HG02588 (cell line): ENCODE measurements around the gene PPP2R5E.
"Not testable (repeated sequence)": the region's sequence is repeated elsewhere in the genome, so short reads cannot be mapped to it uniquely, and the experiment has no call there.

ENCODE experiments used
- ATAC-seq: cut with Tn5 transposase; IDR thresholded peaks from one replicate; pipeline ENCODE4 v1.9.1; 2021; ENCODE audit warnings: mild to moderate bottlenecking, moderate library complexity; ENCODE audit not compliant: unreplicated experiment

Gene PPP2R5E

DNA sequence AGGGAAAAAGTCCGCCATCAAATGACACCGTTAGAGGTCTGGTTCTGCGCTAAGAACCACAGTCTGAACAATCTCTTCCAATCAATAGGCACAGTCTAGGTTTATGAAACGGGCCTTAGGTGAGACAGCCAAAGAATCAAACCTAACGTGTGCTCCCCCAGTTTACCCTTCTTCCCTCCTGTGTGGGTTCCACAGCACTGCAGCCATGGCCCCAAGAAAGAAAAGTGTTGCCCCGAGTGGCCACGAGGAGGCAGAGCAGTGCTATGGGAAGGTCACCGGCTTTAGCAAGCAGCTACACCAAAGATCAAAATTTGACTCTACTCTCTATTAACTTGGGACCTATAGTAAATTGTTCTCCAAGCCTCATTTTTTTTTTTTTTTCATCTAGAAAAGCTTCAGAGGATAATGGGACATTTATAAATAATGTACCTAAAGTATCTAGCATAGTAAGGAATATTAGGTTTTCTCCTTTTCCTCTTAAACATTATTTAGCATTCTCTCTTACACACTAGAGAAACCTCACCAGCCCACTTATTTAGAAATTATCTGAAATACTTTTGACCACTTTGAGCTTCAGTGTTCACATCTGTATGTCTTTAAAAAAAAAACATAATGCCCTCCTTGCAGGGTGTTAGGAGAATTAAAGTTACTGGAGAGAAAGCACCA, 154.3 kb downstream of the PPP2R5E start:
- ATAC-seq, result peak; percentile 89

DNA sequence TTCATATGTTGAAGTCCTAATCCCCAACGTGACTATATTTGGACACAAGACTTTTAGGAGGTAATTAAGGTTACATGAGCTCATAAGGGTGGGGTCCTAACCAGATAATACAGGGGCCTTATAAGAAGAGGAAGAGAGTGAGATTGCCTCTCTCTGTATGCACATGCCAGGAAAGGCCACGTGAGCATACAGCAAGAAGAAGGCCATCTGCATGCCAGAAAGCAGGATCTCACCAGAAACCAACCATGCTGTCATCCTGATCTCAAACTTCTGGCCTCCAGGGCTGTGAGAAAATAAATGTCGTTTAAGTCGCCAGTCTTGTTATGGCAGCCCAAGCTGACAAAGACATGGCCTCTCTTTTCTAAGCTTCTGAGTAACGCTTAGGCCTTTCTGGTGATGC, 155.5 kb downstream of the PPP2R5E start:
- no peak for ATAC-seq

DNA sequence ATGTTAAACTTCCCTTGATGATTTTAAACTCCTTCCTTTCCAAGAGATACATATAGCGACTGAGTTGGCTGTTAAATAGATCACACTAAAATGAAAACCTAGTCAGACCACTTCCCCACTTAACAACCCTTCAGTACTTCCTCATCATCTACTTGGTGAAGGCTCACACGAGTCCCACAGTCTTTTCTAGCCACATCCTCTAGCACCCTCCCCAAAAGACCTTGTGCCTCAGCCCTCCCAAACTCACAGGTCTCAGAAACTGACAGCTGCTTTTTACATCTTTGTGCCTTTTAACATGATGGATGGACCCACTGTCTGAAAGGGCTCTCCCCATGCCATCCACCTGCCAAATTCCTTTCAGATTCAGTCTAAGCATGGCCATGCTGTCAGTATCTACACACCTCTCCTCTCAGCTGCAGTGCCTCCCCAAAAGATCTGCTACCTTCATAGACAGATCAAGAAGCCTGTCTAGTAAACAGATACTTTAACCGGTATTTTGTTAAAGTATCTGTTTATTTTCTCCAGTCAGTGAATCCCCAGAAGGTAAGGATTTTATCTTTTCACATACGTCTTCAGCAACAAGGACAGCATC, 159.3 kb downstream of the PPP2R5E start:
- ATAC-seq, result peak; percentile 88

DNA sequence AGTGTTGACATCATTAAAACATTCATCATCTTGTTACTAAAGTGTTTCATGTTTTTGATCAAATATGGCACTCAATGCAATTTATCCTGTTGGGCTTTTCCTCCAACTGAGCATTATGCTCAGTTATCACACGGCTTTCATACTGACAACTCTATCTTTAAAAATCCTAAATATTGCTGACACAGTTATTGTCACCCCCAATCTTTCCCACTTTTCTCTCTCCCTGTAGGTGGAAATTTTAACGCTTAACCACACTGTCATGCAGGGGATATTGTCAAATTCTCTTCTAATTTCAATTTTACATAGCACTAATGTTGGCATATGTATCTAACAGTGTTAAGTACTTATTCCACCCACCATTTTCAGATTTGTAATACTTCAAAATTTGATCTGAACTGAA, 164.7 kb downstream of the PPP2R5E start:
- ATAC-seq, result no peak

DNA sequence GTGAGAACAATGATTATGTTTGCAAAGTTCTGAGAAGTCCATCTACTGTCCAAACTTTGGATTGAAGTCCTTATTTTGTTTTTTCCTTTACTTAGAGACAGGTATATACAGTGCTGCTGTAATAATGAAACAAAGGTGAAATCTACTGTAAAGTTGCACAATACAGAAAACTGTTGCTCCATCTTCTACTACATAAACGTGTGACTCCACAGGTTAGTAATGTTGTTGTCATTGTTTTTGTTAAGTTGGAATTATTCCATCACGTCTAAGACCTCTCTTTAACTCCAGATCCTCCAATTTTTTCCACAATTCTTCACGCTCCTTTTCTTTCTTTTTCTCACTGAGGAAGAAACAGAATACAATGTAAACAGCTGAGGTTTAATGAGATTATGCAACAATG, 167.4 kb downstream of the PPP2R5E start:
- no peak for ATAC-seq

DNA sequence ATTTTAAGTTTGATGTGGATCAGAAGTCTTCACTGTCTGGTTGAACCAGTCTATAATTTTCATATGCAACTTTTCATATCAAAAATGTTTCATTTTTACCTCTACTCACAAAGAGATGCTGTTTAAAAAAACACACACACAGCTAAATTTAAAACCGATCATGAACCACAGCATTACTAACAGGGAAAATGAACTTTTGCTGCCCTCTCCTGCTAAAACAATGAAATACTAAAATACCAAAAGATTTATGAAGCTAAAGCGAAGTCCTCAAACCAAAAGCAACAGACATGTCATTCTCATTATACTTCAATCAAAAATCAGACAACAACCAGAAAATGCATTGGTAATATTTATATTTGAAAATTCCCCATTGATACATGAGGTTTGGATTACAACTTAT, 171.6 kb downstream of the PPP2R5E start:
- not testable (repeated sequence) for ATAC-seq

DNA sequence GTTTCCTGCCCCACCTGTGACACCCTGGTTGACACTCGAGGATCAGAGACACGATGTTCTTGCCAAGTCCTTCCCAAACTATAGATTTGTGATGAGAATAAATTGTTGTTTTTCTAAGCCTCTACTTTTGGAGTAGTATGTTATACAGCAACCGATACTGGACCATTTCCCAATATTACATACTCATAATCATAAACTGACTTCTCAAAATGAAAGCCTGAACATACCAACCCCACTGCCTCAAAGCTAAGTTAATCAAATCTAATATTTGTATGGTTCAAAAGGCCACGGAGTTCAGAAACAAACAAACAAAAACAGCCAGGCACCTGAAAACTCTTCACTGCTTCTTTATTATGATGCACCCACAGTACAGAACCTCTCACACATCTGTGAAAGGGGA, 172.1 kb downstream of the PPP2R5E start:
- ATAC-seq, result no peak

DNA sequence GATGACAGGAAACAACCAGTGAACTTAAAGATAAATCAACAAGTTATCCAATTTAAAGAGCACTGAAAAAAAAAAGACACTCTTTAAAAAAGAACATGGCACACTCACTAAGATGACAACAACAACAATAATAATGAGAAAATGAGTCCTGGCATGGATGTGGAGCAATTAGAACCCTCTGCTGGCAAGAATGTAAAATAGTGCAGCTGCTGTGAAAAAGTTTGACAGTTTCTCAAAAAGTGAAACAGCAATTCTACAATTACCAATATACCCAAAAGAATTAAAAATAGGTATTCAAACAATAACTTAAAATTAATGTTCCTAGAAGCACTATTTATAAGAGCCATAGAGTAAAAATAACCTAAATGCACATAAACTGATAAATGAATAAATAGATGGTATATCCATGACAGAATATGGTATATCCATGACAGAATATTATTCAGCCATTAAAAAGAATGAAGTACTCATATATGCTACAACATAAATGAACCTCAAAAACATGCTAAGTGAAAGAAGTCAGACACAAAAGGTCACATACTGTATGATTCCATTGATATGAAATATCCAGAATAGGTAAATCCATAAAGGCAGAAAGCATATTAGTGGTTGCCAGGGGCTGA, 175.3 kb downstream of the PPP2R5E start:
- ATAC-seq, result no peak

DNA sequence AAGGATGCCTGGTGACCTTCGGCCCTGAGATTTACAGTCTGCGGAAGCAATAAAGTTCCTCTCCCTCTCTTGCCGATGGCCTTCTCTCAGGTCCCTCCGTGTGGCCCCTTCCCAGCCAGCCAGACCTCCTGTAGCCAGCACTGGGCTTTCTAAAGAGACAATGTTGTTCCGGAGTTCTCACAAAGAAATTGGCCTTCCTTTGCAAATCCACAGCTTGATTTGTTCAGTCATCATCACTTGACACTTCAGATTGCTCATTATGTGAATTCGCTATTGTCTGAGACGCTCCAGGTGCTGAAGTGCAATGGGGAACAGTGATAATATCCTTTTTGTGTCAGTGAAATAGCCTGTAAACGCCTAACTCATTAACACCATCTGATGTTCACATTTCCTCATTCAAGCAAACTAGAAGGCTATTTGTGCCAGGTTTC, 180.8 kb downstream of the PPP2R5E start:
- ATAC-seq, result no peak

DNA sequence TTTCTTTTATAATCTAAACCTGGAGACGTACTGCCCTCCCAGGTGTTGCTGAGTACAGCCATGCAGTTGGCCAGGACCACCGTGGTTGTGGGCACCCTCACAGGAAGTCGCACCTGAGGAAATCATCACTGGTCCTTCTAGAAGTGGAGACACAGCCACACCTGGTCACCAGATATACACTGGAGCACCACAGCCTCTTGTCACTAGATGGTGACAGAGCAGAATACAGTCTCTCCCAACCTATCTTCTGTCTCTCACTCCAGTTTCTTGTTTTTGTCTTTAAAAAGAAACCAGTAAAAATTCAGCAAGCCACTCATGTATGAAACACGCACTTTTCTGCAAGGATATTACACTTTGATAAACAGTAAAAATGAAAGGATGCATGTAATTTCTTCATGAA, 181.4 kb downstream of the PPP2R5E start:
- ATAC-seq, result no peak

DNA sequence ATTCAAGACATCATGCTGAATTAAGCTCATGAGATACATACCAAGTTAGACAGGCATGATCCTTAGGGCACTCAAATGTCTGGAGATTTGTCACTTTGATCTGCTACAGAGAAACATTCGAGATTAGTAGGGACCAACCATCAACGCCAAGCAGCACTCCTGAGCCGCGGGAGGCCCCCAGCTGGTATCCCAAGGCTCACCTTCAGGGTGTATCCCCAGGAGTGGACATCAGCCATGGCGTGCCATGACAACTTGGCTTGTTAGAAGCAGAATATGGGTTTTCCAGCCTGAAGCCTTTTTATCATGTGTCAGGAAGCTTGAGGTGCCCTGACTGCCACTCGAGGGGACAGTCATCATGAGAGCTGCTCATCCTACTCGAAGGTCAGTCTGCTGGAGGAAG, 185.3 kb downstream of the PPP2R5E start:
- no peak for ATAC-seq

DNA sequence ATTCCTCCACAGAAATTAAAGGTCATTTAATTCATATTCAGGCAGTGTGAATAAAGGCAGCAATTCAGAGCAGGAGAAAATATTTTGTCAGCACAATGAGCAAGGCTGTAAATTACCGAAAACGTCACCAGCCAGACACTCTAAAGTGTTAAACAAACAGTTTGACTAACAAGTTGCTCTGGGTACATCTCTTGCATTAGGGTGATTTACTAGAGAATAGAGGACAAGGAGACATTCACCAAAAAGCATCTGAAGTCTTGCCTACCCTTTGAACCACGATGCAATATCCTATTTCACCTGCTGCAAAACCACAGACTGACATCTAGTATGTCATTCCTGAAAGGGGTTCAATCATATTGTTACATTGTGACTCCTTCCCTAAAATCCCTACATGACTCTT, 197.4 kb downstream of the PPP2R5E start:
- ATAC-seq, result no peak

DNA sequence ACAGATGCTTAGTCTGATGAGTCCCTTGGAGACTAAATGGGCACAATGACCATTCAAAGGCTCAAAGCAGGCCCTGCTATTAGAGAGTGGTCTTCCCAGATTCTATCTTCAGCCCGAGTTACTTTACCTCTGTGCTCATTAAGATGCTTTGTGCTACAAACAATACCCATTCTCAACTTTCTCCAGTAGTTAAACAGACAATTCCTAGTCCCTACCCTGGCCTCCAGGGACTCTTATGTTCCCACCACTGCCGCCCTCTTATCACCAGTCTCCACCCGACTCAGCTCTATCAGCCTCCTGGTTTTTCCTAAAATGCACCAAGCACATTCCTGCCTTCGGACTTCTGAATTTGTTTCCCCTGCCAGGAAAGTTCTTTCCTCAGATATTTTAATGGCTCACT, 198.8 kb downstream of the PPP2R5E start:
- no peak for ATAC-seq

DNA sequence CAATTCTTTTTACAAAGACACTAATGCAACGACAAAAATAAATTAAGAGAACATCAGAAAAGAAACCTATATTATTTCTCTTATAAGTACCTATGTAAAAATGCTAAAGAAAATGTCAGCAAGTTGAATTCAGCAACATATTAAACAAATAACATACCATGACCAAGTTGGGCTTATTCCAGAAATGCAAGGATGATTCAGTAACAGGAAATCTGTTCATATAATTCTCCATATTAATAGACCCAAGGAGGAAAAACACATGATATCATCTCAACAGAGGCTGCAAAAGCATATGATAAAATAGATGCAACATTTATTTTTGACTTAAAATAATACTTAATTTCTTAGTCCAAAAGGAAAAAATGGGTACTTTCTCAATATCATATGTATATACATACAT, 199.3 kb downstream of the PPP2R5E start:
- no peak for ATAC-seq

DNA sequence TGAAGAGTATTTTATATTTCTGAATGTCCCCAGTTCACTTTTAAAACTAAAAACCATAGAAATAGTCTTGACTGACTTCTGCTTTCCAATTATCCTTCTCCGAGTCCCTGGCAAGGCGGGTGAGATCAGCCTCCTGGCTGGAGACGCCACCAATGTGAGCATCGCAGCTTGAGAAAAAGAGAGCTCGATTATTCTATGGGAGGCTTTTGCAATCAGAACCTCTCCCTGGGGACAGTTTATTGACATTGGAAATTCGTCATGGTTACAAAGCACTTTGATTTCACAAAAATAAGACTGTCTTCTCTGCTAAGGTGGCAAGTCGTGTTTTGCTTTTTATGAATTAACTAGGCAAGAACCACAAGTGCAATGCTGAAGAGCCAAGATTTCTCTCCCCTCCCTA, 200.8 kb downstream of the PPP2R5E start:
- no peak for ATAC-seq

DNA sequence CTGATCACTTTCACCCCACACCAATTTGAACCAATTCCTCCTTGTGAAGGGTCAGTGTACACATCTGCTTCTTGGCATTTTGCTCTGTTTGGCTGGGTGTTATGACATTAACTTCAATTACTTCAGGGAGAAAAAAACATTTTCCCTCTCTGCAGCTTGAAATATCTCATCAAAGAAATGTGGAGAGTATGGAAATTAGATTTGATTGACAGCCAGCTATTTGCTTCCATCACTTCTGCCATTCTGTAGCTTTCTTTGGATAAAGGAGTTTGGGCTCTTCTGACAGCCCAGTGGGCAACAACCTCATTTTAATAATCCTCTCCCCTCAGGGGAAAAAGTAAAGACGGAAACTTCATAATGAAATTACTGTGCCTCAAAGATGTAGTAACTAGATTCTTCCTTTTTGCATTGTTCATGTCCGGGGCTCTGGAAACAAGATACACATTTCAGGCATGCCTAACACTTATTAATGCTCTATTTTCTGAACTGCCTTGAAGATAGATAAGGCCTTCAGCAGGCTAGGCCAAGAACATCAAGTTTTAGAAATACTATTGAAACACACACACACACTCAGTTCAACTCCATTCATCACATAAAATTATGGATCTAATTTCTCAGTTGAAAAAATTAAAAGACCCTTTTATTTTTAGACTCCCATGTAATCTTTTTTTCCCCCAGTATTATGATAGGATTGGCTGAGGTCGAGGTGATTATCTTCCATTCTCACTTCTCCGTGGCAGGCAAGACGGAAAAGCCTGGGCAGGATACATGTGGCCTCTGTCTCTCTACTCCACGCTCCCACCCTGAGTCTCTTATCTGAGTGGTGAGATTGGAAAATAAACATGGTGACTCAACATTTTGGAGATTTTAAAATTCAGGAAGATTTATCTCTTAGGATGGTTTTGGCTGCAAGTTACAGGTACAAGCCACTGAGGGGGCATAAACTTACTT, 214.1 kb downstream of the PPP2R5E start:
- no peak for ATAC-seq

DNA sequence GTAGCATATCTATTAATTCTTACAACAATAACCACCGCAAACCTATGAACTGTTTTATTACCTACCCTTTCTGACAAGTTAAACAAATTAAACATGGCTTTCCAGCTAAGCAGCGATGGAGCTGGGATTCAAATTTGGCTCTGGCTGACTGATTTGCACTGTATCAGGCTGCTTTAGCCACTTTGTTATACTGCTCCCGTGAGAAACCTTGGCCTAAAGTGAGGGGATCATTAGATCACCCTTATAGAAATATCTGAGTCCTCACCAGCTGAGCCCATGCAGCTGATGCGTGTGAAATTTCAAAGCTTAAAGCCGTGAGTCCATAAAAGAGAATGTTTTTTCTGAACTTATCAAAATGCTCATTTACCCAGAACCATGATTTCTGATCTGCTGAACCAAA, 216.3 kb downstream of the PPP2R5E start:
- no peak for ATAC-seq

DNA sequence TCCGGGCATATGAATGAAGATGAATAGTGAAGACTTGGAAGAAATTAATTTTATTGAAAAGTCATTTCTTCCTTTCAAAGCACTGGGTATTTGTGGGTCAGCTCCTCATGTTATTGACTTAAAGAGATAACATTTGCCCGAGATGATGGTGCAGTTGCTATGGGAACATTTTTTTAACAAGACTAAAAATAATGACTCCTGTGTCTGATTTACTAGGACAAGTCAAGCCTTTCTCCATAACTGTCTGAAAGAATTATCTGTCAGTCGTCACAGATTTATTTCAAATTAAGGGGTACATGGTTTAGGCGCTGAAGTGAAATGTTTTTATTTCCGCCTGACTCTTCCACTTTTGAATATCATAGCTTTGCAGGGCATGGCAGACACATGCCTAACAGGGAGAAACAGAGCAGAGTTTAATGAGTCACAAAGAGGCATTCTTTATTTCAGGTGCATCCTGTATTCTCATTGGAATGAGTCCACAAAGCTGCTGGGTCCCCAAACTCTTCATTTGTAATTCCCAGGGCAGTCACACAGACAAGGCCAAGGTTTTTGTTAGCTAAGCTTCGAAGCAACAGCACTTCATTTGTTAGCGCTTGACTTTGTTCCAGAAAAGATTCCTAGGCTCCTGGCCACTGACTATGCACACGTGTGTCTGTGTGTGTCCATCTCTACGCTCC, 220.1 kb downstream of the PPP2R5E start:
- ATAC-seq, result no peak

DNA sequence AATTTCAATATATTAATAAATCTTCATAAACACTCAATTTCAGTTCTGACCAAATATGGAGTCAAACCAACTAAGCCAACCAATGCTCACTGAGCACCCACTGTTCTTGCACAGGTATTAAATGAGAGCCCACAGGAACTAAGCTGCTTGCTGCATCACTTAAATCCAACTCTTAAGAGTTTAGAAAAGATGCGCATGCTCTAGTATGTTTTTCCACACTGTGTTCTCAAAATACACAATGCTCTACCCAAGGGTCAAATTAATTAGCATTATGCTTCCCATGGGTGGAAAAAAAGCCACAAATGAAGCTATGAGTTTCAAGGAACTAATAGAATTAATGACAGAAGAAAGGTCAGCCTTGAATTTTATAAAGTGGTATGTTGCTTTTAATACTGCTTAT, 220.7 kb downstream of the PPP2R5E start:
- ATAC-seq, result no peak
